Lung (tissue), 12 donors: ENCODE data around the gene STK16. TPM values are rescaled to one million over a fixed set of nuclear protein-coding genes. Genes with fewer than 3 reads are reported as not detected.
"Not testable (repeated sequence)": the region's sequence is repeated elsewhere in the genome, so short reads cannot be mapped to it uniquely, and the experiment has no call there.

Experiments used
- ATAC-seq: fragments of 200-7000 bp; cut with Tn5 transposase; one replicate; pipeline ENCODE4 v1.9.1; 2020; ENCODE audit warnings: moderate number of reproducible peaks; ENCODE audit not compliant: insufficient read depth, low FRiP score
- DNase-seq, 3 donors: peaks; one replicate each; pipeline ENCODE4 v3.0.0-alpha.2; 2013 to 2017
- H3K27ac ChIP-seq, 2 donors: one replicate each; pipeline ENCODE4 v1.5.1; 2013; ENCODE audit warnings: mild to moderate bottlenecking in 2 of 2, moderate library complexity in 2 of 2, control low read depth in 1 of 2, inconsistent platforms in 1 of 2, low read depth in 1 of 2, low read length in 1 of 2
- H3K27me3 ChIP-seq, 3 donors: one replicate each; pipeline ENCODE4 v1.5.1; 2013; ENCODE audit warnings: low read length in 2 of 3; ENCODE audit not compliant: control insufficient read depth in 3 of 3, insufficient read depth in 3 of 3
- H3K36me3 ChIP-seq, 4 donors: one replicate each; pipeline ENCODE4 v1.5.1; 2013; ENCODE audit warnings: low read length in 4 of 4, mild to moderate bottlenecking in 1 of 4, moderate library complexity in 1 of 4; ENCODE audit not compliant: control insufficient read depth in 4 of 4, insufficient read depth in 4 of 4
- H3K4me1 ChIP-seq, 5 donors: one replicate each; pipeline ENCODE4 v1.5.1; 2013; ENCODE audit warnings: low read length in 5 of 5, mild to moderate bottlenecking in 2 of 5, moderate library complexity in 1 of 5; ENCODE audit not compliant: control insufficient read depth in 5 of 5, insufficient read depth in 5 of 5
- H3K4me3 ChIP-seq: one replicate; pipeline ENCODE4 v1.5.1; 2013; ENCODE audit warnings: mild to moderate bottlenecking, control low read depth, moderate library complexity
- H3K9ac ChIP-seq, 2 donors: one replicate each; pipeline ENCODE4 v1.5.1; 2013; ENCODE audit warnings: low read length in 2 of 2, control low read depth in 1 of 2; ENCODE audit not compliant: insufficient read depth in 1 of 2
- H3K9me3 ChIP-seq, 4 donors: one replicate each; pipeline ENCODE4 v1.5.1; 2013; ENCODE audit warnings: low read length in 3 of 4, mild to moderate bottlenecking in 1 of 4, moderate library complexity in 1 of 4; ENCODE audit not compliant: control insufficient read depth in 4 of 4, insufficient read depth in 3 of 4
- CTCF ChIP-seq: IDR thresholded peaks from 2 replicates; pipeline ENCODE4 v1.5.1; 2012; ENCODE audit warnings: mild to moderate bottlenecking; ENCODE audit errors: control extremely low read depth, extremely low read depth
- WGBS, 2 donors: extraction: QIAGEN DNeasy Blood & Tissue Kit; methylation state at CpG; one replicate each; pipeline ENCODE4 v1.1.7; 2013; 5-methylcytosine and 5-hydroxymethylcytosine counted together
- polyA plus RNA-seq, 2 donors: library from polyadenylated mRNA; stranded (reverse); fragments of 200-250 nt; gene quantifications; one replicate each; pipeline ENCODE4 v1.2.1, GENCODE V29; 2013
- total RNA-seq, 2 donors: library from RNA; depleted of rRNA in 1 of 2; stranded (reverse); fragments of >200 nt in 1 of 2; gene quantifications; one replicate each; pipeline ENCODE4 v1.2.1, GENCODE V29; 2014 to 2021
- donor health status: control.
- donor health status: control.
- donor health status: Bipolar disorder and iron deficiency.
- donor health status: healthy.
- donor health status: DM: yes; HTN: yes; CAD: no.

Gene STK16
- total and polyA plus RNA-seq, 4 donors = 16.2 to 50.5 (median 25.4) TPM

GRCh38 chr2:219286436-219287115 is 41.3 kb downstream of the STK16 start:
- no peak overlapping the region for H3K9ac ChIP-seq
- DNase-seq (no peak), ATAC-seq (no peak)
- no peak for TF ChIP-seq CTCF
- no peak overlapping the region for H3K27ac ChIP-seq
- peaks cover 0 to 9% (median 0%) of the 10 kb centered on the region in 5 donors for H3K4me1 ChIP-seq
- no peak overlapping the region for H3K4me3 ChIP-seq
- H3K27me3 ChIP-seq = no peaks in the 10 kb centered on the region
- peaks cover 5 to 38% (median 15%) of the 10 kb centered on the region in 4 donors for H3K36me3 ChIP-seq
- 83 to 89% methylated on average over 12 of the region's 12 CpGs for WGBS, 2 donors
- no peaks in the 10 kb centered on the region for H3K9me3 ChIP-seq

- not testable (repeated sequence) for H3K27me3 ChIP-seq, DNase-seq, H3K9ac ChIP-seq, H3K9me3 ChIP-seq, H3K4me1 ChIP-seq, ATAC-seq, H3K27ac ChIP-seq, H3K4me3 ChIP-seq
- peaks cover 4 to 33% (median 14%) of the 10 kb centered on the region in 4 donors for H3K36me3 ChIP-seq
- 88 to 89% methylated on average over 6 of the region's 6 CpGs for WGBS, 2 donors
Observed at GRCh38 chr2:219287116-219287440, 41.8 kb downstream of the STK16 start.

- WGBS, 2 donors = 77% methylated on average over 10 of the region's 10 CpGs
- no peak for TF ChIP-seq CTCF
- no peak for ATAC-seq
- Histone ChIP-seq H3K36me3 (peaks cover 0 to 30% (median 14%) of the 10 kb centered on the region in 4 donors), H3K9ac (no peak overlapping the region), H3K27ac (no peak overlapping the region), H3K4me3 (no peak overlapping the region), H3K9me3 (no peaks in the 10 kb centered on the region), H3K4me1 (peaks cover 0 to 9% (median 0%) of the 10 kb centered on the region in 5 donors), H3K27me3 (no peaks in the 10 kb centered on the region)
- DNase-seq = no peak
Observed at GRCh38 chr2:219287580-219288265, 42.4 kb downstream of the STK16 start.

- no peaks in the 10 kb centered on the region for H3K27me3 ChIP-seq
- no peak for ATAC-seq
- H3K27ac ChIP-seq = no peak overlapping the region
- no peak overlapping the region for H3K4me3 ChIP-seq
- H3K4me1 ChIP-seq = peaks cover 0 to 9% (median 0%) of the 10 kb centered on the region in 5 donors
- no peaks in the 10 kb centered on the region for H3K9me3 ChIP-seq
- H3K36me3 ChIP-seq = peaks cover 0 to 19% (median 10%) of the 10 kb centered on the region in 4 donors
- WGBS, 2 donors = 74 to 85% methylated on average over 6 of the region's 6 CpGs
- TF ChIP-seq CTCF = no peak
- no peak overlapping the region for H3K9ac ChIP-seq
- no peak for DNase-seq
Observed at GRCh38 chr2:219289195-219289536, 43.9 kb downstream of the STK16 start.
